ENCODE results near the gene C1QB.

DNA sequence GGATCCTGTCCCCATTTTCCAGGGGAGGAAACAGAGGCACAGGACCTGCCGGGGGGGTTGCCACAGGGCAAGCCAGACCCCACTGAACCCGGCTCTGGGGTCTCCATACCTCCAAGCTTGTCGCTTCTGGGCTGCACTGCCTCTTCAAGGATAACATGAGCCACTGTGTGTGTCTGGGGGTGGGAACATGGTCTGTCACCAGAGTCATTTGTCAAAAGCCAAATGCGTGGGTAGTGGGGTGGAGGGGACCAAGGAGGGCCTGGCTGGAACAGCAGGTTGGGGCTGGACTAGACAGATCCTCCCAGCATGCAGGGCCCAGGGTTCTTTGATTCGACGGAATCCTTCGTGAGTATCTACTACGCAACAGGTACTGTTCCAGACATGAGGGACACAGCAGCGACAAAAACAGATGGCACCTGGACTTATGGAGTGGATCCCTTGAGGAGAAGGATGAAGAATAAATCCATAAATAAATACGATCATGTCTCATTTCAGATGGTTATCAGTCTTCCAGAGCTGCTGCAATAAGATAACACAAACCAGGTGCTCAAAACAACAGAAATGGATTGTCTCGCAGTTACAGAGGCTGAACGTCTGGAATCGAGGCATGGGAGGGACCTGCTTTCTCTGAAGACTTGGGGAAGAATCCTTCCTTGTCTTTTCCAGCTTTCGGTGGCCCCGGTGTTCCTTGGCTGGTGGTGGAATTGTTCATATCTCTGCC lies 28.7 kb downstream of the C1QB start:
- TF ChIP-seq POLR2A (IDR thresholded peaks at IDR 0.05; ENCODE audit: low read depth, low read length) (no peak), POLR2AphosphoS5 (IDR thresholded peaks at IDR 0.05; ENCODE audit: low read depth, low read length) (no peak), PAX5 (IDR thresholded peaks at IDR 0.05; ENCODE audit: insufficient read depth, low read length, severe bottlenecking) (no peak), TAF1 (IDR thresholded peaks at IDR 0.05; ENCODE audit: low read depth, low read length) (no peak), SPI1 (IDR thresholded peaks at IDR 0.05; ENCODE audit: low read depth, low read length) (no peak), POU2F2 (IDR thresholded peaks at IDR 0.05; ENCODE audit: low read depth, low read length) (no peak)
